H9 (cell line): ENCODE results near the gene RGS3. TPM values are rescaled to one million over a fixed set of nuclear protein-coding genes. Genes with fewer than 3 reads are reported as not detected.

Experiments
- DNase-seq: peaks from one replicate; pipeline ENCODE4 v3.0.0-alpha.2; 2017
- H2AFZ ChIP-seq: one replicate; pipeline ENCODE4 v1.6.1; 2013; ENCODE audit warnings: mild to moderate bottlenecking, low read length, control low read depth, moderate library complexity
- H2AK5ac ChIP-seq: 2 replicates; pipeline ENCODE4 v1.6.1; 2013; ENCODE audit warnings: low read length, control low read depth, mixed read lengths; ENCODE audit not compliant: insufficient read length
- H2BK120ac ChIP-seq: one replicate; pipeline ENCODE4 v1.6.1; 2013; ENCODE audit warnings: low read depth, mild to moderate bottlenecking, low read length, control low read depth, inconsistent platforms; ENCODE audit not compliant: poor library complexity, severe bottlenecking
- H2BK12ac ChIP-seq: 2 replicates; pipeline ENCODE4 v1.6.1; 2013; ENCODE audit warnings: low read length, control low read depth, mixed read lengths, low read depth; ENCODE audit not compliant: insufficient read length
- H2BK15ac ChIP-seq: 2 replicates; pipeline ENCODE4 v1.6.1; 2013; ENCODE audit warnings: low read depth, low read length, control low read depth
- H2BK20ac ChIP-seq: one replicate; pipeline ENCODE4 v1.6.1; 2013; ENCODE audit warnings: low read depth, mild to moderate bottlenecking, low read length, control low read depth, inconsistent platforms; ENCODE audit not compliant: poor library complexity, severe bottlenecking
- H2BK5ac ChIP-seq: 2 replicates; pipeline ENCODE4 v1.6.1; 2013; ENCODE audit warnings: low read length, control low read depth, mixed read lengths; ENCODE audit not compliant: insufficient read length
- H3K14ac ChIP-seq: 2 replicates; pipeline ENCODE4 v1.6.1; 2013; ENCODE audit warnings: low read length, control low read depth; ENCODE audit not compliant: insufficient read depth
- H3K18ac ChIP-seq: 2 replicates; pipeline ENCODE4 v1.6.1; 2013; ENCODE audit warnings: low read depth, mild to moderate bottlenecking, mixed read lengths, low read length, control low read depth; ENCODE audit not compliant: insufficient read length
- H3K23ac ChIP-seq: 2 replicates; pipeline ENCODE4 v1.6.1; 2013; ENCODE audit warnings: low read length, control low read depth, mixed read lengths, low read depth; ENCODE audit not compliant: insufficient read length
- H3K23me2 ChIP-seq: 2 replicates; pipeline ENCODE4 v1.6.1; 2013; ENCODE audit warnings: low read depth, mild to moderate bottlenecking, mixed read lengths, low read length, control low read depth; ENCODE audit not compliant: insufficient read length, poor library complexity, severe bottlenecking
- H3K27ac ChIP-seq: 2 replicates; pipeline ENCODE4 v1.5.1; 2013; ENCODE audit warnings: low read length, control low read depth, mixed read lengths, low read depth; ENCODE audit not compliant: insufficient read length
- H3K27me3 ChIP-seq: 2 replicates; pipeline ENCODE4 v1.6.1; 2013; ENCODE audit warnings: low read length, control low read depth, inconsistent platforms; ENCODE audit not compliant: insufficient read depth
- H3K4ac ChIP-seq: 2 replicates; pipeline ENCODE4 v1.6.1; 2013; ENCODE audit warnings: low read depth, mild to moderate bottlenecking, control low read depth, inconsistent platforms, low read length, moderate library complexity
- H3K4me1 ChIP-seq: 2 replicates; pipeline ENCODE4 v1.6.1; 2013; ENCODE audit warnings: low read length, control low read depth, inconsistent platforms; ENCODE audit not compliant: insufficient read depth
- H3K4me2 ChIP-seq: 2 replicates; pipeline ENCODE4 v1.6.1; 2013; ENCODE audit warnings: low read length, control low read depth, mixed read lengths; ENCODE audit not compliant: insufficient read length, insufficient read depth
- H3K56ac ChIP-seq: 2 replicates; pipeline ENCODE4 v1.6.1; 2013; ENCODE audit warnings: low read depth, mild to moderate bottlenecking, mixed read lengths, low read length, control low read depth; ENCODE audit not compliant: insufficient read length
- H3K79me1 ChIP-seq: 2 replicates; pipeline ENCODE4 v1.6.1; 2013; ENCODE audit warnings: low read depth, mild to moderate bottlenecking, moderate library complexity, low read length, control low read depth, inconsistent platforms; ENCODE audit not compliant: insufficient read depth, poor library complexity, severe bottlenecking
- H3K79me2 ChIP-seq: 2 replicates; pipeline ENCODE4 v1.6.1; 2013; ENCODE audit warnings: low read length, control low read depth, inconsistent platforms; ENCODE audit not compliant: insufficient read depth
- H3K9ac ChIP-seq: 2 replicates; pipeline ENCODE4 v1.6.1; 2013; ENCODE audit warnings: low read length, control low read depth, mixed read lengths; ENCODE audit not compliant: insufficient read length; ENCODE audit errors: extremely low read depth
- H3K9me3 ChIP-seq: one replicate; pipeline ENCODE4 v1.6.1; 2013; ENCODE audit warnings: low read depth, low read length, inconsistent platforms; ENCODE audit not compliant: control insufficient read depth
- H3T11ph ChIP-seq: one replicate; pipeline ENCODE4 v1.6.1; 2013; ENCODE audit warnings: mild to moderate bottlenecking, low read length, control low read depth, inconsistent platforms
- H4K20me1 ChIP-seq: one replicate; pipeline ENCODE4 v1.6.1; 2013; ENCODE audit not compliant: control insufficient read depth, insufficient read length, insufficient read depth
- H4K5ac ChIP-seq: 2 replicates; pipeline ENCODE4 v1.6.1; 2013; ENCODE audit warnings: low read depth, mild to moderate bottlenecking, mixed read lengths, low read length, control low read depth; ENCODE audit not compliant: insufficient read length
- H4K8ac ChIP-seq: replicated peaks from 2 replicates; pipeline ENCODE4 v1.6.1; 2013; ENCODE audit warnings: low read length, control low read depth, mixed read lengths, low read depth; ENCODE audit not compliant: insufficient read length
- H4K91ac ChIP-seq: 2 replicates; pipeline ENCODE4 v1.6.1; 2013; ENCODE audit warnings: low read depth, mild to moderate bottlenecking, moderate library complexity, mixed read lengths, low read length, control low read depth; ENCODE audit not compliant: insufficient read length
- H3K27ac Mint-ChIP-seq, 3 experiments: 2 replicates in 2 of 3; 3 replicates in 1 of 3; pipeline ENCODE4 v1.8.0; 2020 to 2021; ENCODE audit warnings: mixed read lengths in 3 of 3, mild to moderate bottlenecking in 1 of 3, moderate library complexity in 1 of 3
- H3K27me3 Mint-ChIP-seq: 2 replicates; pipeline ENCODE4 v1.8.0; 2021; ENCODE audit warnings: low read depth, mild to moderate bottlenecking, moderate library complexity, mixed read lengths
- H3K36me3 Mint-ChIP-seq, 3 experiments: 2 replicates in 2 of 3; 3 replicates in 1 of 3; pipeline ENCODE4 v1.8.0; 2020 to 2021; ENCODE audit warnings: low read depth in 3 of 3, mixed read lengths in 3 of 3; ENCODE audit not compliant: insufficient read depth in 1 of 3
- H3K4me1 Mint-ChIP-seq, 2 experiments: 2 replicates each; pipeline ENCODE4 v1.8.0; 2020; ENCODE audit warnings: mixed read lengths in 2 of 2
- H3K4me3 Mint-ChIP-seq, 2 experiments: 2 replicates in 1 of 2; 3 replicates in 1 of 2; pipeline ENCODE4 v1.8.0; 2020 to 2021; ENCODE audit warnings: mild to moderate bottlenecking in 2 of 2, mixed read lengths in 2 of 2, moderate library complexity in 1 of 2
- H3K9me3 Mint-ChIP-seq, 2 experiments: 2 replicates in 1 of 2; 3 replicates in 1 of 2; pipeline ENCODE4 v1.8.0; 2020; ENCODE audit warnings: mild to moderate bottlenecking in 2 of 2, mixed read lengths in 2 of 2, moderate library complexity in 1 of 2
- CTCF ChIP-seq: fragments of 200-600 bp; sonication (generic); conservative IDR thresholded peaks from 3 replicates; pipeline ENCODE4 v1.8.0; 2021; ENCODE audit warnings: antibody characterized with exemption, mild to moderate bottlenecking
- WGBS: extraction: QIAGEN DNeasy Blood & Tissue Kit; methylation state at CpG from one replicate; pipeline ENCODE4 v1.1.7; 2013; ENCODE audit warnings: missing lambda C conversion rate, low lambda C conversion rate, mixed read lengths; ENCODE audit not compliant: insufficient read length; ENCODE audit errors: extremely low coverage; 5-methylcytosine and 5-hydroxymethylcytosine counted together
- total RNA-seq: library from RNA; stranded (reverse); gene quantifications from 2 replicates; pipeline ENCODE4 v1.2.1, GENCODE V29; 2021

Gene RGS3
- total RNA-seq, 1 experiment from 2014 or later, result 13.9 TPM

GRCh38 chr9:113480612-113481011 lies 17.1 kb downstream of the RGS3 start:
- Histone ChIP-seq H2BK5ac (no peak overlapping the region), H4K20me1 (no peaks in the 10 kb centered on the region), H3K14ac (no peak overlapping the region; the same call in 1 of the 2 replicates), H2BK15ac (no peak overlapping the region), H3K56ac (no peak overlapping the region), H3K27ac (no peak overlapping the region), H3K23me2 (no peaks in the 10 kb centered on the region), H3K27me3 (no peaks in the 10 kb centered on the region), H3K9ac (no peak overlapping the region), H3K4ac (no peak overlapping the region), H2AFZ (no peak overlapping the region), H4K91ac (no peak overlapping the region), H3K23ac (no peak overlapping the region), H4K5ac (no peak overlapping the region), H2AK5ac (no peak overlapping the region), H3K4me1 (peaks cover 7% of the 10 kb centered on the region), H3K79me1 (no peaks in the 10 kb centered on the region), H3K4me2 (no peak overlapping the region), H3K79me2 (no peaks in the 10 kb centered on the region), H2BK120ac (no peak overlapping the region), H2BK12ac (no peak overlapping the region), H4K8ac (no peak overlapping the region), H2BK20ac (no peak overlapping the region), H3T11ph (no peak overlapping the region), H3K9me3 (no peaks in the 10 kb centered on the region), H3K18ac (no peak overlapping the region)
- H3K36me3 Mint-ChIP-seq, result peaks cover 0 to 3% (median 0%) of the 10 kb centered on the region in 3 experiments; a peak in 1 of 7 replicates
- DNase-seq, result no peak
- peaks cover 2% of the 10 kb centered on the region; the same call in 1 of the 2 replicates for H3K27me3 Mint-ChIP-seq
- no peak overlapping the region for H3K4me3 Mint-ChIP-seq
- WGBS, result no CpG with 5 or more reads among the region's 4 CpGs
- TF ChIP-seq CTCF, result no peak
- peaks cover 12 to 24% of the 10 kb centered on the region in 2 experiments for H3K4me1 Mint-ChIP-seq
- no peak overlapping the region for H3K27ac Mint-ChIP-seq
- no peaks in the 10 kb centered on the region for H3K9me3 Mint-ChIP-seq
